ENCODE data around the gene GPR78.
A peak's percentile ranks its signal among the peaks of the same experiment; 100 is the strongest.

Gene GPR78

DNA sequence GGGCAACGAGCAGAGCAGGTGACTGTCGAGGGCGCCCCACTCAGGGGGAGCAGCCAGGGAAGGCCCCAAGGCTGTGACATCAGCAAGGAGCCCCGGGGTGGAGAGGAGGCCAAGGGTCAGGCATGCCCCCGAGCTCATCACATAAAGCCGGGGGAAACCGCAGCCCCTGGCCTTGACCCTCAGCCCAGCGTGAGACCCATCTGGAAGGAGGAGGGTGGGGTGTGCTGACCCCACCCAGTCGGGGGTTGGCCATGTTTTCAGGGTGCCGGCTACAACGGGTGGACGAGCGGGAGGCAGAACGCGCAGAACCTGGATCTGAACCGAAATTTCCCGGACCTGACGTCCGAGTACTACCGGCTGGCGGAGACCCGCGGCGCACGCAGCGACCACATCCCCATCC, 26.3 kb downstream of the GPR78 start:
- no peaks in the 10 kb centered on the region for H3K4me1 ChIP-seq (ENCODE audit: control insufficient read depth, insufficient read depth, low read length)
- ChIA-PET POLR2A (no interaction called here), CTCF (interaction anchor here (1.5 kb wide), 1 partner anchor 10 kb away, joined by 8 read pairs; no protein-coding TSS in a partner anchor)
- TF ChIP-seq, protein P1, sequence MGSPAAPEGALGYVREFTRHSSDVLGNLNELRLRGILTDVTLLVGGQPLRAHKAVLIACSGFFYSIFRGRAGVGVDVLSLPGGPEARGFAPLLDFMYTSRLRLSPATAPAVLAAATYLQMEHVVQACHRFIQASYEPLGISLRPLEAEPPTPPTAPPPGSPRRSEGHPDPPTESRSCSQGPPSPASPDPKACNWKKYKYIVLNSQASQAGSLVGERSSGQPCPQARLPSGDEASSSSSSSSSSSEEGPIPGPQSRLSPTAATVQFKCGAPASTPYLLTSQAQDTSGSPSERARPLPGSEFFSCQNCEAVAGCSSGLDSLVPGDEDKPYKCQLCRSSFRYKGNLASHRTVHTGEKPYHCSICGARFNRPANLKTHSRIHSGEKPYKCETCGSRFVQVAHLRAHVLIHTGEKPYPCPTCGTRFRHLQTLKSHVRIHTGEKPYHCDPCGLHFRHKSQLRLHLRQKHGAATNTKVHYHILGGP (tag by site-specific recombination; IDR thresholded peaks at IDR 0.05): no peak
- TF ChIP-seq ZNF132 (tag by site-specific recombination; IDR thresholded peaks at IDR 0.05; ENCODE audit: borderline replicate concordance): no peak
- peak; percentile 2; the same call in 1 of the 2 replicates for TF ChIP-seq GLIS1 (tag by site-specific recombination; IDR thresholded peaks at IDR 0.05)
- peak; percentile 53 for TF ChIP-seq GLIS2 (tag by site-specific recombination; IDR thresholded peaks at IDR 0.05)
- no peak for TF ChIP-seq ZNF596 (tag by site-specific recombination; IDR thresholded peaks at IDR 0.05)
- TF ChIP-seq ZNF529 (tag by site-specific recombination; IDR thresholded peaks at IDR 0.05; ENCODE audit: insufficient replicate concordance): no peak
- no peak for TF ChIP-seq ZNF146 (tag by site-specific recombination; IDR thresholded peaks at IDR 0.05)
- no peak for TF ChIP-seq ZNF426 (tag by site-specific recombination; IDR thresholded peaks at IDR 0.05)
- TF ChIP-seq SCRT2 (tag by site-specific recombination; IDR thresholded peaks at IDR 0.05): 0 out of 2 replicates have a peak, but pooled peaks have one; percentile 2
- no peak overlapping the region for H3K27ac ChIP-seq (ENCODE audit: extremely low read depth, low read depth, low read length)
- no peaks in the 10 kb centered on the region for H3K36me3 ChIP-seq (ENCODE audit: control insufficient read depth in 2 of 2, insufficient read depth in 1 of 2, low read length in 2 of 2)
- H3K9me3 ChIP-seq (ENCODE audit: control insufficient read depth, insufficient read depth, low read depth, low read length): no peaks in the 10 kb centered on the region
- H3K4me3 ChIP-seq (ENCODE audit: low read depth, low read length): no peak overlapping the region

DNA sequence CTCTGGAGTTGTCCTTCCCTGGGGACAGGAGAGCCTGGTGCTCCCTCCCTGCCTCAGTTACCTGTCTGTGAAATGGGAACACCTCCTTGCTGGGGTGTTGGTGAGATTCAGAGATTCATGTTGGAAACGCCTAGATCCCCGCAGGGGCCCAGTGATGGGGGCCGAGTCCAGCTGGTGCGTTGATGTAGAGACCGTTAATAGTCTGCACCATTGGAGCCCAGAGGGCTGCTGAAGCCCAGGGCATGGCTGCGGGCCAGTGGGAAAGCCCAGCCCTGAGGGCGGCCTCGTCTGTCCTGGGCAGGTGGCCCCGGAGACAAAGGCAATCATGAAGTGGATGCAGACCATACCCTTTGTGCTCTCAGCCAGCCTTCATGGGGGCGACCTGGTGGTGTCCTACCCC, 26.8 kb downstream of the GPR78 start:
- H3K27ac ChIP-seq (ENCODE audit: extremely low read depth, low read depth, low read length): no peak overlapping the region
- H3K4me3 ChIP-seq (ENCODE audit: low read depth, low read length): no peak overlapping the region
- ChIA-PET CTCF (interaction anchor here (0.5 to 1.5 kb wide), 15 partner anchors 8 to 671 kb away, joined by 3 to 8 read pairs (median 3); no protein-coding TSS in a partner anchor), POLR2A (no interaction called here)
- no peaks in the 10 kb centered on the region for H3K36me3 ChIP-seq (ENCODE audit: control insufficient read depth in 2 of 2, insufficient read depth in 1 of 2, low read length in 2 of 2)
- no peaks in the 10 kb centered on the region for H3K9me3 ChIP-seq (ENCODE audit: control insufficient read depth, insufficient read depth, low read depth, low read length)
- H3K4me1 ChIP-seq (ENCODE audit: control insufficient read depth, insufficient read depth, low read length): no peaks in the 10 kb centered on the region
- TF ChIP-seq ZNF155 (tag by site-specific recombination; IDR thresholded peaks at IDR 0.05) (no peak), FEZF1 (tag by site-specific recombination; IDR thresholded peaks at IDR 0.05) (no peak), KLF9 (tag by site-specific recombination; IDR thresholded peaks at IDR 0.05; ENCODE audit: low read depth) (no peak), ZBTB8A (tag by site-specific recombination; IDR thresholded peaks at IDR 0.05) (no peak), ZNF555 (tag by site-specific recombination; conservative IDR thresholded peaks at IDR 0.05) (no peak)
- TF ChIP-seq, protein P2, sequence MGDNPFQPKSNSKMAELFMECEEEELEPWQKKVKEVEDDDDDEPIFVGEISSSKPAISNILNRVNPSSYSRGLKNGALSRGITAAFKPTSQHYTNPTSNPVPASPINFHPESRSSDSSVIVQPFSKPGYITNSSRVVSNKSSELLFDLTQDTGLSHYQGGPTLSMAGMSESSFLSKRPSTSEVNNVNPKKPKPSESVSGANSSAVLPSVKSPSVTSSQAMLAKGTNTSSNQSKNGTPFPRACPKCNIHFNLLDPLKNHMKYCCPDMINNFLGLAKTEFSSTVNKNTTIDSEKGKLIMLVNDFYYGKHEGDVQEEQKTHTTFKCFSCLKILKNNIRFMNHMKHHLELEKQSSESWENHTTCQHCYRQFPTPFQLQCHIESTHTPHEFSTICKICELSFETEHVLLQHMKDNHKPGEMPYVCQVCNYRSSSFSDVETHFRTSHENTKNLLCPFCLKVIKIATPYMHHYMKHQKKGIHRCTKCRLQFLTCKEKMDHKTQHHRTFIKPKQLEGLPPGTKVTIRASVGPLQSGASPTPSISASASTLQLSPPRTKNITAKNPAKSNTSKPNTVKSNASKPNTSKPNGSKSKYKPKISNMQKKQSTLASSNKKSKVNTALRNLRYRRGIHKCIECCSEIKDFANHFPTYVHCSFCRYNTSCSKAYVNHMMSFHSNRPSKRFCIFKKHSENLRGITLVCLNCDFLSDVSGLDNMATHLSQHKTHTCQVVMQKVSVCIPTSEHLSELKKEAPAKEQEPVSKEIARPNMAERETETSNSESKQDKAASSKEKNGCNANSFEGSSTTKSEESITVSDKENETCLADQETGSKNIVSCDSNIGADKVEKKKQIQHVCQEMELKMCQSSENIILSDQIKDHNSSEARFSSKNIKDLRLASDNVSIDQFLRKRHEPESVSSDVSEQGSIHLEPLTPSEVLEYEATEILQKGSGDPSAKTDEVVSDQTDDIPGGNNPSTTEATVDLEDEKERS (tag by site-specific recombination; IDR thresholded peaks at IDR 0.05): no peak

DNA sequence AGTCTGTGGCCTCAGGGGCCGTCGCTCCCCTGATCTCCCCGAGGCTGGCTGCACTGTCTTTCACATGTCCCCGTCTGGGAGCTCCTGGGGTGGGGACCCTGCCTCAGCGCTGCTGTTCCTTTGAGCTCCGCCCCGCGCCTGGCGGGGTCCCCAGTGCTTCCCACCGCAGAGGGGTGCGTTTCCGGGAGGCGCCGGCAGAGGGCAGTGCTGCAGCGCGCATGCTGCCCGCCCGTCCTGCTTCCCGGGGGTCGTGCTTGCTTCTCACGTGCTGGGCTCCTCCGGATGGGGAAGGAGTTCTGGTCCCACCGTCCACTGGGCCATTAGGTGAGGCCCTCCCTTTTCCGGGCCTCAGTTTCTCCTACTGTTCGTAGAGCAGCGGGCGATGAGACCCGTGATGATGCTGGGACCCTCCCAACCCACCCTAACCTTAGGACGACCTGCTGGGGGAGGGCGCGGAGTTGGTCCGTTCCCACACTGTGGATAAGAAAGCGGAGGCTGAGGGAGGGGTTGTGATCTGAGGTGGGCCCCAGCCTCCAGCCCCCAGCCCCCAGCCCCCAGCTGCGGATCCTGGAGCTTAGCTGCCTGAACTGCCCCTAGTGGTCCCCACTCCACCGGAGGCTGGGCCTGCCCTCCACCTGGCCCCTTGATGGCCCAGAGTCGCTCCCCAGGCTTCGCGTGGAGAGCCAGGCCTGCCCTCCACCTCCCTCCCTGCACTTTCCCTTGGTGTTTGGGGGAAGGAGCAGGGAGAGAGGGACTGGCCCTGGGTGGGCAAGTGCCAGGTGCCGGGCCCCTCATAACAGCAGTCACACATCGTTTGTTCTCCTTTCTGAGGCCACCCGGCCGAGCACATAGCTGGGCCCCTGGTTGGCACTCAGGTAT, 27.6 kb downstream of the GPR78 start:
- Histone ChIP-seq H3K36me3 (ENCODE audit: control insufficient read depth in 2 of 2, insufficient read depth in 1 of 2, low read length in 2 of 2) (no peaks in the 10 kb centered on the region), H3K4me1 (ENCODE audit: control insufficient read depth, insufficient read depth, low read length) (no peaks in the 10 kb centered on the region), H3K4me3 (ENCODE audit: low read depth, low read length) (no peak overlapping the region), H3K27ac (ENCODE audit: extremely low read depth, low read depth, low read length) (no peak overlapping the region), H3K9me3 (ENCODE audit: control insufficient read depth, insufficient read depth, low read depth, low read length) (no peaks in the 10 kb centered on the region)
- POLR2A ChIA-PET: no interaction called here
- CTCF ChIA-PET: interaction anchor here (0.5 to 1.5 kb wide), 19 partner anchors 8 to 672 kb away, joined by 3 to 8 read pairs (median 3); no protein-coding TSS in a partner anchor
- TF ChIP-seq, protein P3, sequence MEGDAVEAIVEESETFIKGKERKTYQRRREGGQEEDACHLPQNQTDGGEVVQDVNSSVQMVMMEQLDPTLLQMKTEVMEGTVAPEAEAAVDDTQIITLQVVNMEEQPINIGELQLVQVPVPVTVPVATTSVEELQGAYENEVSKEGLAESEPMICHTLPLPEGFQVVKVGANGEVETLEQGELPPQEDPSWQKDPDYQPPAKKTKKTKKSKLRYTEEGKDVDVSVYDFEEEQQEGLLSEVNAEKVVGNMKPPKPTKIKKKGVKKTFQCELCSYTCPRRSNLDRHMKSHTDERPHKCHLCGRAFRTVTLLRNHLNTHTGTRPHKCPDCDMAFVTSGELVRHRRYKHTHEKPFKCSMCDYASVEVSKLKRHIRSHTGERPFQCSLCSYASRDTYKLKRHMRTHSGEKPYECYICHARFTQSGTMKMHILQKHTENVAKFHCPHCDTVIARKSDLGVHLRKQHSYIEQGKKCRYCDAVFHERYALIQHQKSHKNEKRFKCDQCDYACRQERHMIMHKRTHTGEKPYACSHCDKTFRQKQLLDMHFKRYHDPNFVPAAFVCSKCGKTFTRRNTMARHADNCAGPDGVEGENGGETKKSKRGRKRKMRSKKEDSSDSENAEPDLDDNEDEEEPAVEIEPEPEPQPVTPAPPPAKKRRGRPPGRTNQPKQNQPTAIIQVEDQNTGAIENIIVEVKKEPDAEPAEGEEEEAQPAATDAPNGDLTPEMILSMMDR (tag by site-specific recombination; IDR thresholded peaks at IDR 0.05): peak; percentile 76
- TF ChIP-seq ZNF2 (tag by site-specific recombination; IDR thresholded peaks at IDR 0.05) (peak; percentile 55; the same call in 1 of the 2 replicates), ZNF341 (tag by site-specific recombination; IDR thresholded peaks at IDR 0.05; ENCODE audit: low read depth) (peak; percentile 49; the same call in 1 of the 2 replicates), ZNF654 (tag by site-specific recombination; IDR thresholded peaks at IDR 0.05; ENCODE audit: low read depth) (peak; percentile 52), ZBTB7A (tag by site-specific recombination; IDR thresholded peaks at IDR 0.05; ENCODE audit: low read depth) (peak; percentile 75), GLIS1 (tag by site-specific recombination; IDR thresholded peaks at IDR 0.05) (peak; percentile 77), ZIC2 (tag by site-specific recombination; IDR thresholded peaks at IDR 0.05) (peak; percentile 47; the same call in 1 of the 2 replicates)
- TF ChIP-seq, protein P4, sequence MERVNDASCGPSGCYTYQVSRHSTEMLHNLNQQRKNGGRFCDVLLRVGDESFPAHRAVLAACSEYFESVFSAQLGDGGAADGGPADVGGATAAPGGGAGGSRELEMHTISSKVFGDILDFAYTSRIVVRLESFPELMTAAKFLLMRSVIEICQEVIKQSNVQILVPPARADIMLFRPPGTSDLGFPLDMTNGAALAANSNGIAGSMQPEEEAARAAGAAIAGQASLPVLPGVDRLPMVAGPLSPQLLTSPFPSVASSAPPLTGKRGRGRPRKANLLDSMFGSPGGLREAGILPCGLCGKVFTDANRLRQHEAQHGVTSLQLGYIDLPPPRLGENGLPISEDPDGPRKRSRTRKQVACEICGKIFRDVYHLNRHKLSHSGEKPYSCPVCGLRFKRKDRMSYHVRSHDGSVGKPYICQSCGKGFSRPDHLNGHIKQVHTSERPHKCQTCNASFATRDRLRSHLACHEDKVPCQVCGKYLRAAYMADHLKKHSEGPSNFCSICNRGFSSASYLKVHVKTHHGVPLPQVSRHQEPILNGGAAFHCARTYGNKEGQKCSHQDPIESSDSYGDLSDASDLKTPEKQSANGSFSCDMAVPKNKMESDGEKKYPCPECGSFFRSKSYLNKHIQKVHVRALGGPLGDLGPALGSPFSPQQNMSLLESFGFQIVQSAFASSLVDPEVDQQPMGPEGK (tag by site-specific recombination; IDR thresholded peaks at IDR 0.05): peak; percentile 35; the same call in 1 of the 2 replicates

Data from HEK293 (cell line).